GM18499 (cell line): Measurements from ENCODE around the gene IFNG-AS1.

Experiments
- ATAC-seq: cut with Tn5 transposase; IDR thresholded peaks from one replicate; pipeline ENCODE4 v1.9.1; 2021; ENCODE audit warnings: moderate number of reproducible peaks; ENCODE audit not compliant: insufficient read depth, unreplicated experiment

The IFNG-AS1 gene

GRCh38 chr12:67989184-67989920, at the start of gene IFNG-AS1:
IFNG-AS1 (plus strand) TSS chr12:67989447.
- no peak for ATAC-seq

- ATAC-seq: no peak
Observed at GRCh38 chr12:67939611-67940010, 49.6 kb upstream of the IFNG-AS1 start.

GRCh38 chr12:67940780-67941243, 48.4 kb upstream of the IFNG-AS1 start:
- ATAC-seq: no peak

GRCh38 chr12:67942724-67943123, 46.5 kb upstream of the IFNG-AS1 start:
- no peak for ATAC-seq

GRCh38 chr12:67943141-67943892, 45.9 kb upstream of the IFNG-AS1 start:
- ATAC-seq: no peak

GRCh38 chr12:67944093-67944492, 45.2 kb upstream of the IFNG-AS1 start:
- no peak for ATAC-seq

- ATAC-seq: no peak
Observed at GRCh38 chr12:67952787-67953186, 36.5 kb upstream of the IFNG-AS1 start.

GRCh38 chr12:67957383-67957782, 31.9 kb upstream of the IFNG-AS1 start:
- no peak for ATAC-seq

- no peak for ATAC-seq
Observed at GRCh38 chr12:67958187-67958586, 31.1 kb upstream of the IFNG-AS1 start.

- ATAC-seq: no peak
Observed at GRCh38 chr12:67964456-67964855, 24.8 kb upstream of the IFNG-AS1 start.

GRCh38 chr12:67966560-67966959, 22.7 kb upstream of the IFNG-AS1 start:
- ATAC-seq: no peak

- ATAC-seq: no peak
Observed at GRCh38 chr12:67968321-67968720, 20.9 kb upstream of the IFNG-AS1 start.

GRCh38 chr12:67968725-67969124, 20.5 kb upstream of the IFNG-AS1 start:
- ATAC-seq: no peak

- ATAC-seq: no peak
Observed at GRCh38 chr12:67969134-67969802, 20.0 kb upstream of the IFNG-AS1 start.

- no peak for ATAC-seq
Observed at GRCh38 chr12:67977668-67978067, 11.6 kb upstream of the IFNG-AS1 start.

GRCh38 chr12:67980391-67980790, 8.9 kb upstream of the IFNG-AS1 start:
- no peak for ATAC-seq

GRCh38 chr12:67981287-67982162, 7.7 kb upstream of the IFNG-AS1 start:
- no peak for ATAC-seq

- no peak for ATAC-seq
Observed at GRCh38 chr12:67982164-67982563, 7.1 kb upstream of the IFNG-AS1 start.

- ATAC-seq: no peak
Observed at GRCh38 chr12:67986632-67987031, 2.6 kb upstream of the IFNG-AS1 start.

- peak; percentile 63 for ATAC-seq
Observed at GRCh38 chr12:67988601-67989021, 636 bp upstream of the IFNG-AS1 start.
